HUES64 (cell line): Measurements from ENCODE around the gene EIF5AL1.

Source experiments
- H3K27ac ChIP-seq: 2 replicates; pipeline ENCODE4 v1.7.0; 2013; ENCODE audit warnings: low read depth, low read length, inconsistent platforms
- H3K27me3 ChIP-seq: 2 replicates; pipeline ENCODE4 v1.6.1; 2013; ENCODE audit warnings: mild to moderate bottlenecking, low read length; ENCODE audit not compliant: insufficient read depth
- H3K36me3 ChIP-seq: 2 replicates; pipeline ENCODE4 v1.6.1; 2013; ENCODE audit warnings: mild to moderate bottlenecking, low read length; ENCODE audit not compliant: insufficient read depth
- H3K4me1 ChIP-seq: 2 replicates; pipeline ENCODE4 v1.6.1; 2013; ENCODE audit warnings: mild to moderate bottlenecking, low read length, moderate library complexity; ENCODE audit not compliant: insufficient read depth
- H3K4me3 ChIP-seq: 2 replicates; pipeline ENCODE4 v1.5.1; 2013; ENCODE audit warnings: mild to moderate bottlenecking, low read length, moderate library complexity
- H3K9ac ChIP-seq: 2 replicates; pipeline ENCODE4 v1.6.1; 2013; ENCODE audit warnings: mild to moderate bottlenecking, low read depth, low read length
- H3K9me3 ChIP-seq: 2 replicates; pipeline ENCODE4 v1.6.1; 2013; ENCODE audit warnings: low read depth, low read length; ENCODE audit not compliant: insufficient read depth
- WGBS: fragments of 150-250, 120-280 bp; methylation state at CpG from one replicate; pipeline ENCODE4 v1.1.7; 2013; ENCODE audit warnings: missing lambda C conversion rate; 5-methylcytosine and 5-hydroxymethylcytosine counted together

Gene EIF5AL1

GRCh38 chr10:79475119-79475653 lies 37.1 kb upstream of the EIF5AL1 start:
- H3K27ac ChIP-seq: no peak overlapping the region
- H3K9me3 ChIP-seq: no peaks in the 10 kb centered on the region
- H3K4me1 ChIP-seq: no peaks in the 10 kb centered on the region
- H3K36me3 ChIP-seq: no peaks in the 10 kb centered on the region
- no peak overlapping the region for H3K9ac ChIP-seq
- 91% methylated on average over 6 of the region's 7 CpGs for WGBS
- no peak overlapping the region for H3K4me3 ChIP-seq
- no peaks in the 10 kb centered on the region for H3K27me3 ChIP-seq

GRCh38 chr10:79475877-79476276 lies 36.5 kb upstream of the EIF5AL1 start:
- Histone ChIP-seq H3K4me1 (no peaks in the 10 kb centered on the region), H3K27ac (no peak overlapping the region), H3K4me3 (no peak overlapping the region), H3K36me3 (no peaks in the 10 kb centered on the region), H3K9me3 (no peaks in the 10 kb centered on the region), H3K27me3 (no peaks in the 10 kb centered on the region), H3K9ac (no peak overlapping the region)
- 89% methylated on average over 3 of the region's 3 CpGs for WGBS

- no peaks in the 10 kb centered on the region for H3K36me3 ChIP-seq
- H3K9me3 ChIP-seq: no peaks in the 10 kb centered on the region
- H3K27me3 ChIP-seq: no peaks in the 10 kb centered on the region
- H3K4me1 ChIP-seq: no peaks in the 10 kb centered on the region
- no peak overlapping the region for H3K9ac ChIP-seq
- no peak overlapping the region for H3K27ac ChIP-seq
- no peak overlapping the region for H3K4me3 ChIP-seq
Observed at GRCh38 chr10:79476645-79477044, 35.7 kb upstream of the EIF5AL1 start.

GRCh38 chr10:79477456-79477855 lies 34.9 kb upstream of the EIF5AL1 start:
- H3K9me3 ChIP-seq: no peaks in the 10 kb centered on the region
- 90% methylated on average over 7 of the region's 7 CpGs for WGBS
- no peaks in the 10 kb centered on the region for H3K4me1 ChIP-seq
- no peaks in the 10 kb centered on the region for H3K36me3 ChIP-seq
- no peak overlapping the region for H3K4me3 ChIP-seq
- H3K9ac ChIP-seq: no peak overlapping the region
- no peak overlapping the region for H3K27ac ChIP-seq
- no peaks in the 10 kb centered on the region for H3K27me3 ChIP-seq

GRCh38 chr10:79479283-79479909 lies 32.9 kb upstream of the EIF5AL1 start:
- Histone ChIP-seq H3K27me3 (no peaks in the 10 kb centered on the region), H3K4me1 (no peaks in the 10 kb centered on the region), H3K36me3 (no peaks in the 10 kb centered on the region), H3K27ac (no peak overlapping the region), H3K9me3 (no peaks in the 10 kb centered on the region), H3K4me3 (no peak overlapping the region), H3K9ac (no peak overlapping the region)
- 95% methylated on average over 2 of the region's 3 CpGs for WGBS

GRCh38 chr10:79482304-79482703 lies 30.0 kb upstream of the EIF5AL1 start:
- Histone ChIP-seq H3K4me1 (no peaks in the 10 kb centered on the region), H3K9me3 (no peaks in the 10 kb centered on the region), H3K4me3 (no peak overlapping the region), H3K9ac (no peak overlapping the region), H3K36me3 (no peaks in the 10 kb centered on the region), H3K27me3 (no peaks in the 10 kb centered on the region), H3K27ac (no peak overlapping the region)
- 90% methylated on average over 1 of the region's 1 CpG for WGBS

- Histone ChIP-seq H3K27me3 (no peaks in the 10 kb centered on the region), H3K36me3 (no peaks in the 10 kb centered on the region), H3K27ac (no peak overlapping the region), H3K9ac (no peak overlapping the region), H3K9me3 (no peaks in the 10 kb centered on the region), H3K4me3 (no peak overlapping the region), H3K4me1 (peaks cover under 1% of the 10 kb centered on the region; the same call in 1 of the 2 replicates)
- 78% methylated on average over 4 of the region's 4 CpGs for WGBS
Observed at GRCh38 chr10:79482741-79483140, 29.6 kb upstream of the EIF5AL1 start.

- H3K27me3 ChIP-seq: no peaks in the 10 kb centered on the region
- H3K4me3 ChIP-seq: no peak overlapping the region
- no peak overlapping the region for H3K9ac ChIP-seq
- H3K4me1 ChIP-seq: peaks cover 4% of the 10 kb centered on the region; the same call in 1 of the 2 replicates
- H3K27ac ChIP-seq: no peak overlapping the region
- no peaks in the 10 kb centered on the region for H3K36me3 ChIP-seq
- 87% methylated on average over 2 of the region's 3 CpGs for WGBS
- no peaks in the 10 kb centered on the region for H3K9me3 ChIP-seq
Observed at GRCh38 chr10:79483299-79483698, 29.0 kb upstream of the EIF5AL1 start.

- Histone ChIP-seq H3K4me1 (peaks cover 4% of the 10 kb centered on the region; the same call in 1 of the 2 replicates), H3K9me3 (no peaks in the 10 kb centered on the region), H3K27ac (no peak overlapping the region), H3K27me3 (no peaks in the 10 kb centered on the region), H3K4me3 (no peak overlapping the region), H3K9ac (no peak overlapping the region), H3K36me3 (no peaks in the 10 kb centered on the region)
- WGBS: 91% methylated on average over 2 of the region's 2 CpGs
Observed at GRCh38 chr10:79483948-79484347, 28.4 kb upstream of the EIF5AL1 start.

- H3K9me3 ChIP-seq: no peaks in the 10 kb centered on the region
- H3K27me3 ChIP-seq: no peaks in the 10 kb centered on the region
- no peaks in the 10 kb centered on the region for H3K36me3 ChIP-seq
- H3K4me1 ChIP-seq: peaks cover 4% of the 10 kb centered on the region; the same call in 1 of the 2 replicates
- no peak overlapping the region for H3K9ac ChIP-seq
- H3K4me3 ChIP-seq: no peak overlapping the region
- 91% methylated on average over 6 of the region's 6 CpGs for WGBS
- no peak overlapping the region for H3K27ac ChIP-seq
Observed at GRCh38 chr10:79484476-79484875, 27.9 kb upstream of the EIF5AL1 start.

- Histone ChIP-seq H3K9ac (no peak overlapping the region), H3K27ac (no peak overlapping the region), H3K4me3 (no peak overlapping the region), H3K27me3 (no peaks in the 10 kb centered on the region), H3K4me1 (peaks cover 4% of the 10 kb centered on the region; the same call in 1 of the 2 replicates), H3K36me3 (no peaks in the 10 kb centered on the region), H3K9me3 (no peaks in the 10 kb centered on the region)
- 32% methylated on average over 10 of the region's 10 CpGs for WGBS
Observed at GRCh38 chr10:79487296-79488194, 24.8 kb upstream of the EIF5AL1 start.
